HG03558 (cell line): ENCODE results near the gene SPNS2.

Source experiments
- ATAC-seq: cut with Tn5 transposase; IDR thresholded peaks from one replicate; pipeline ENCODE4 v1.9.1; 2021; ENCODE audit warnings: moderate number of reproducible peaks; ENCODE audit not compliant: unreplicated experiment; ENCODE audit errors: extremely low read depth

SPNS2 gene

GRCh38 chr17:4501295-4501949 is 2.7 kb downstream of the SPNS2 start:
- no peak for ATAC-seq

GRCh38 chr17:4502466-4503154 is 3.9 kb downstream of the SPNS2 start:
- ATAC-seq: no peak

DNA sequence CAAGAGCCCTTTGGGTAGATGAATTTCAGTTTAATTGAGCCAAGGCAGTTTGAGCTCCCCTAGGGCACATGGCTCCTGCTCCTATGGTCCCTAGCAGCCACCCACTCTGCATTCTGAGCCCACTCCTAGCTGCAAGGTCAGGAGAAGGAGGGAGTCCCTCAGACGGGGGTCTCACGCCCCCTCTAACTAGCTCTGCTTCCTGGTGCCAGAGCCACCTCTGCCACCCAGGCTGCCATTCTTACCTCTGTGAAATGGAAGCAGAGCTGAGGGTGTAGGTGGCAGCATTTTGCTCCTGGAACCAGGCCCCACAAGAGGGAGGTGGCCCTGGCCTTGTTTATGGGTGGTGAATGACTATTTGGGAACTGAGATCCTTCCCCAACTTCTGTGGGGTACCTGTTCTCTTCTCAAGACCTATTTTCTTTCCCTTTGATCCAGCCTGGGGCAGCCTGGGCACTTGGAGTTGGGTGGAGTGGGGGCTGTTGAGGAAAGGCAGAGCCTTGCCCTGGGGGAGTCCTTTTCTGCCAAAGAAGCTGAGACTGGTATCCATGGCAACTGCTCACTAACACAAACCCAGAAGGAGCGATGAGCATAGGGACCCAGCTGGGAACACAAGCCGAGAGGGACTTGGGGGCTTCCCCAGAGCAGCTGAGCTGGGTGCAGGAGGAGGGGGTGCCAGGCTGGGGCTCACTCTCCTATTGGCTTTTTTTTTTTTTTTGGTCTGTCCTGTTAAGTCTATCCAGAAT is 4.8 kb downstream of the SPNS2 start:
- no peak for ATAC-seq

DNA sequence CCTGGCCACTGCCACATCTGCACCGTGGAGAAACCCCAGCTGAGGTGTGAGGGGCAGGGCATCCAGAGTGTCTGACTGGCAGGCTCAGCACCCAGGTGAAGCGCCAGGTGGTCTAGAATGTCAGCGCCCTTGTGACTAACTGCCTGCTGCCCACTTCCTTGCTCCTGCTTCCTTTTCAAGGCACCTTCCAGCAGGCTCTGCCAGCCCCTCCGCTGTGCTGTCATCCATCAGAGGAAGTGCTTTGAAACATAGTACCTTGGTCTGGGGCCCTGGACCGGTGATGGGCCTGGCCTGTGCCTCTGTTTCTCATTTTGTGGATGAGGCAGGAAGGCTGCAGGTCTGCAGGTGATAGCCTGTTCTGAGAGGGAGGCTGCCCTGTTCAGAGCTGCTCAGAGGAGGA is 5.5 kb downstream of the SPNS2 start:
- ATAC-seq: no peak

DNA sequence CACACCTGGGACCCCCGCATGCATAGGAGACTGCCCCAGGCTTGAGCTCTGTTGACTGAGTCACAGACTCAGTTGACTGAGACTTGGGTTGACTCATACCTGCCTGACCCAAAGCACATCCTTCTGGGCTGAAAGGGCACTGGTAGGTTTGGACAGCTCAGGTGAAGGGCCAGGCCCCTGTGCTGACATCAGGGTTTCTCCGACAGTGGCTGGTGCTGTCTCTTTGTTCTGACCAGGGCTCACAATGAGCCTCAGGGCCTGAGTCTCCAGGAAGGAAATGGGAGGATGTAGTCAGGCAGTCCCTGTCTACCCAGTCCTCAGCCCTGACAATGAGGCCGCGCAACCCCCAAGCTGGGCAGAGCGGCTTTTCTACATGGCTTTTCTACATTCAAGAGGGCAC is 6.5 kb downstream of the SPNS2 start:
- ATAC-seq: no peak

GRCh38 chr17:4506175-4506813 is 7.6 kb downstream of the SPNS2 start:
- ATAC-seq: no peak

DNA sequence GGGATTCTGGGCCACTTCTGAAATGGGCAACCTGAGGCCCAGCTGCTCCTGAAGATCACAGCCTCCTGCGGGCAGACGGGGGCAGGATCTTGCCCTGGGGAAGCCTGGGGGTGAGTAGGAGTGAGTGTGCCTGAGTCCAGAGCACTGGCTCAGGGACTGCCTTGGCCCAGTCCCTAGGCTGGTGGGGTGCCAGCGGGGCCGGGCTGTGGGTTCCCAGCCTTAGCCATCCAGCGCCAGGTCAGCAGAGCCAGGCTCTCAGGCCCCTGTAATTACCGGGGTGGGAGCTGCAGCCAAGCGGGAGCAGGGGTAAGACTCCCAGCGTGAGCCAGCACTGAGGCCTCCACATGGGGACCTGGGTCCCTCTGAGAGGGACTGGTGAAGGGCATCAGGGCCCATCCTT is 8.2 kb downstream of the SPNS2 start:
- ATAC-seq: no peak

GRCh38 chr17:4507361-4508111 is 8.9 kb downstream of the SPNS2 start:
- no peak for ATAC-seq

- ATAC-seq: no peak
Measured at GRCh38 chr17:4508207-4508606, 9.5 kb downstream of the SPNS2 start.

GRCh38 chr17:4509401-4509800 is 10.7 kb downstream of the SPNS2 start:
- no peak for ATAC-seq

DNA sequence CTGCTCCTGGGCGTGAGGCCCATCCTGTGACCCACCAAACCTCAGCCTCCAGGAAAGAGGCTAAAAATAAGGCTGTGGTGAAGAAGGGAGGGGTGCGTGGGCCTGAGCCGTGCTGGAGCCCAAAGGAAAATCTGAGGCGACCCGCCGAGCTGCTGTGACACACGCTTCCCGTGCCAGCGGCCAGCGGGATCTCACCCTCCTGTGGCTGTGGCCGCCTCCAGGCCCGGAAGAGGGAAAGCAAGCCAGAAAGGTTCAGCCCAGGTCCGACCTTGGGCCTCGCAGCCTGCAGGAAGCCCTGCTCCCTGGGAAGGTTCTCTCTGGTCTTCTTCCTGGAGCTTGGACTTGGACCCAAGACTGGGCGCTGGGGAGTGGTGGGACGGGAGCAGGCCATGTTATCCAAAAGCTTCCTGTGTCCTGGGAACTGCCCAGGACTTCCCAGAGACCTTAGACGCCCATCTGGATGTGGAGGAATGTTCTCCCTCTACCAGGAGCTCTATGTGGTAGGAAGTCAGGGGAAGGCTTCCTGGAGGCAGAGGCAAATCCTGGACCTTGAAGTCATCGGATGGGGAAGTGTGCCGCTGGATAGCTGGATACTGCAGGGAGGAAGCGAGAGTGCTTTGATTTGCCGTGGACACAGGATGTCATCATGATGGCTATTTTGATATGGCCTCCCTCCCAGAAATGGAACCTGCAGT is 11.4 kb downstream of the SPNS2 start:
- no peak for ATAC-seq

GRCh38 chr17:4510618-4510941 is 11.9 kb downstream of the SPNS2 start:
- ATAC-seq: no peak

DNA sequence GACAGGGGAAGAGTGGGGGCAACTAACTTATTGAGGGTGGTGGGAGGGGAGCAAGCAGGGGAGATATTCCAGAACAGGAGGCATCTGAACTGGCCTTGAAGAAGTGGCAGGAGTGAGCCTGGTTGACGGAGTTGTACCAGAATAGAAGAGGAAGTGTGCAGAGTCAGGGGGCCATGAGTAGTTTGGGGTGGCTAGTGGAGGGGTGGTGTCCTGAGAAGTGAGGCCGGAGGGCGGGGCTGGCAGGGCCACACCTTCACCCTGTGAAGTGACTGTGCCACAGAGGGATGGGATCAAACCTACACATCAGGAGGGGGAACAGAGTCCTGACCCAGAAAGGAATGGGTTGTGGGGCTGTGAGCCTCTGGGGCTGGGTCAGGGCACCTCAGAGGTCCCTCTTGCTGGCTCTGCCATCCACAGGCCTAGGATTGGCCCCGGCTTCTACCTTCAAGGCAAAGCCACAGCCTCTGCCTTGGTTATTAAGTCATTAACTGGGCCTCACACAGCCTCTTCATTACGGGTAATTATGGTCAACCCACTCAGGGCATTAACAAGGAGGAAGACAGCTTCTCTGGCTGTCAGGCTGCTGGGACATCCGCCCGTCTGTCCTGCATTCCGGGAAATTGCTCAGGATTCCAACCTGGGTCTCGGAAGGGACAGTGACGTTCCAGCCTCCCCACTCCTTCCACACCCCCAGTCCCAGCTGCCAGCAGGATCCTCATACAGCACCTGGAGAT is 12.7 kb downstream of the SPNS2 start:
- ATAC-seq: no peak

GRCh38 chr17:4512156-4513112 is 13.8 kb downstream of the SPNS2 start:
- ATAC-seq: no peak

GRCh38 chr17:4513113-4514032 is 14.7 kb downstream of the SPNS2 start:
- ATAC-seq: no peak

- no peak for ATAC-seq
Measured at GRCh38 chr17:4514206-4514605, 15.5 kb downstream of the SPNS2 start.

DNA sequence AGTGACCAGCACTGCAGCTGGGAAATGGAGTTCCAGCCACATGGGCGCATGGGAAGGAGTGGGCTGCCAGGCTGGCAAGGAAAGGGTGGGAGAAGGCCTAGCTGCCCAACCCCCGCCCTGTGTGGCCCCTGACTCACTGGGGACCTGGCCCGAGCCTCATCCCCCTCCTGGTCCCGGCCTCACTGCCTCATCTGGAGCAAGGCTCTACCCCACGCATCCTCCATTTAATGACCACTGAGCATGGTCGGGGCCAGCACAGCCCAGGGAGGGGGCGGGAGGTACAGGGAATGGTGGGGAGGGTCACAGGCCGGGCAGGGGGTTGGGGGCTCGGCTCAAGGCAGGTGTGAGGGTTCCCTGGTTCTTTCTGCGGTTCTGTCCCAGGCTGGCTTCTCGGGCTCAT is 16.1 kb downstream of the SPNS2 start:
- no peak for ATAC-seq
